K562 (cell line): ENCODE results near the gene LGALS8. TPM values are rescaled to one million over a fixed set of nuclear protein-coding genes. Genes with fewer than 3 reads are reported as not detected.
A peak's percentile ranks its signal among the peaks of the same experiment; 100 is the strongest.

ENCODE experiments used
- ATAC-seq: fragments of 200-7000 bp; cut with Tn5 transposase; 3 replicates; pipeline ENCODE4 v1.9.1; 2020; ENCODE audit warnings: moderate library complexity
- BruUV-seq: library from RNA; stranded (reverse); fragments of 400-500 nt; replicated peaks from 2 replicates; lab custom pipeline; 2021; lab: Mats Ljungman, UMichigan
- CTCF ChIA-PET: fragments of 300-600 bp; formaldehyde crosslinking; extraction: SDS; loops from one replicate; lab custom pipeline; 2021; ENCODE audit warnings: low intra/inter-chr PET ratio; lab: Yijun Ruan, JAX
- POLR2A ChIA-PET: fragments of 300-600, 350-650 bp; sonication (Branson Sonifier 250); formaldehyde crosslinking; extraction: SDS; loops from one replicate; lab custom pipeline; 2021; ENCODE audit warnings: antibody characterized with exemption, inconsistent platforms; lab: Yijun Ruan, JAX
- DNase-seq, 4 experiments: peaks; one replicate each; pipeline versions ENCODE4 v3.0.0 to v3.0.0-alpha.2; 2011 to 2018; ENCODE audit warnings: low spot score in 3 of 4, mixed read lengths in 3 of 4; ENCODE audit errors: extremely low read depth in 1 of 4
- FAIRE-seq: peaks from 2 replicates; lab custom pipeline; 2011; peaks lifted over from hg19 to GRCh38; lab: Jason Lieb, UNC
- H2AFZ ChIP-seq: 2 replicates; pipeline ENCODE4 v1.6.0; 2011; ENCODE audit warnings: low read depth, low read length, control low read depth, inconsistent platforms
- H3K27ac ChIP-seq: fragments of 200-600 bp; 3 replicates; pipeline ENCODE4 v1.8.0; 2011; ENCODE audit warnings: low read depth, mild to moderate bottlenecking, control low read depth, inconsistent platforms, low read length, moderate library complexity, mixed read lengths; ENCODE audit errors: extremely low read depth
- H3K27me3 ChIP-seq, 2 experiments: fragments of 300-600 bp in 1 of 2; 2 replicates in 1 of 2; 3 replicates in 1 of 2; pipeline versions ENCODE4 v1.6.0 to v1.8.0; 2011; ENCODE audit warnings: inconsistent platforms in 2 of 2, low read length in 2 of 2, mild to moderate bottlenecking in 1 of 2, mixed read lengths in 1 of 2, moderate library complexity in 1 of 2; ENCODE audit not compliant: control insufficient read depth in 2 of 2, insufficient read depth in 2 of 2
- H3K36me3 ChIP-seq: fragments of 300-600 bp; 3 replicates; pipeline ENCODE4 v1.8.0; 2011; ENCODE audit warnings: mild to moderate bottlenecking, low read length, inconsistent platforms; ENCODE audit not compliant: control insufficient read depth, insufficient read depth
- H3K4me1 ChIP-seq, 2 experiments: fragments of 200-600 bp in 1 of 2; replicated peaks in 1 of 2; 2 replicates in 1 of 2; 3 replicates in 1 of 2; pipeline versions ENCODE4 v1.5.1 to v1.8.0; 2011; ENCODE audit warnings: inconsistent platforms in 2 of 2, low read length in 2 of 2, mild to moderate bottlenecking in 1 of 2, mixed read lengths in 1 of 2, moderate library complexity in 1 of 2; ENCODE audit not compliant: control insufficient read depth in 2 of 2, insufficient read depth in 2 of 2
- H3K4me2 ChIP-seq: 2 replicates; pipeline ENCODE4 v1.6.1; 2011; ENCODE audit warnings: low read length, control low read depth, inconsistent platforms, mixed read lengths; ENCODE audit not compliant: insufficient read depth
- H3K4me3 ChIP-seq: fragments of 200-600 bp; sonication (generic), shearing (Covaris generic); 2 replicates; pipeline ENCODE4 v1.5.1; 2016; ENCODE audit warnings: control low read depth, inconsistent platforms
- H3K79me2 ChIP-seq: fragments of 200-600 bp; 3 replicates; pipeline ENCODE4 v1.8.0; 2011; ENCODE audit warnings: low read length, inconsistent platforms; ENCODE audit not compliant: control insufficient read depth, insufficient read depth
- H3K9ac ChIP-seq, 2 experiments: 2 replicates each; pipeline versions ENCODE4 v1.6.0 to v1.6.1; 2011; ENCODE audit warnings: low read depth in 2 of 2, low read length in 2 of 2, control low read depth in 1 of 2, inconsistent platforms in 1 of 2, mild to moderate bottlenecking in 1 of 2, mixed read lengths in 1 of 2; ENCODE audit not compliant: insufficient read depth in 1 of 2
- H3K9me1 ChIP-seq: one replicate; pipeline ENCODE4 v1.6.0; 2011; ENCODE audit warnings: inconsistent platforms, mild to moderate bottlenecking, low read length, moderate library complexity; ENCODE audit not compliant: control insufficient read depth, insufficient read depth
- H3K9me3 ChIP-seq: replicated peaks from 2 replicates; pipeline ENCODE4 v1.5.1; 2011; ENCODE audit warnings: low read depth, low read length, inconsistent platforms; ENCODE audit not compliant: control insufficient read depth, insufficient read depth
- H4K20me1 ChIP-seq: replicated peaks from 2 replicates; pipeline ENCODE4 v1.6.1; 2011; ENCODE audit warnings: low read length, inconsistent platforms, mixed read lengths; ENCODE audit not compliant: control insufficient read depth, insufficient read depth
- FOXA1 ChIP-seq: fragments of 450-650 bp; IDR thresholded peaks from 2 replicates; pipeline ENCODE4 v1.6.1; 2016; ENCODE audit warnings: mild to moderate bottlenecking, borderline replicate concordance
- MYBL2 ChIP-seq, 2 experiments: fragments of 450-650 bp in 1 of 2; sonication (generic) in 1 of 2; formaldehyde crosslinking in 1 of 2; IDR thresholded peaks; 2 replicates each; pipeline versions ENCODE4 v1.6.1 to v1.8.1; 2017 to 2022; ENCODE audit warnings: borderline replicate concordance in 1 of 2, inconsistent platforms in 1 of 2, low read depth in 1 of 2, mild to moderate bottlenecking in 1 of 2, missing genetic modification reagents in 1 of 2, moderate library complexity in 1 of 2
- RBM25 ChIP-seq: fragments of 200-400 bp; formaldehyde crosslinking; IDR thresholded peaks from 2 replicates; pipeline ENCODE4 v1.6.1; 2018; ENCODE audit warnings: low read length, low read depth, moderate library complexity; ENCODE audit not compliant: severe bottlenecking
- TAF15 ChIP-seq: fragments of 200-400 bp; formaldehyde crosslinking; IDR thresholded peaks from 2 replicates; pipeline ENCODE4 v1.6.1; 2017; ENCODE audit warnings: mild to moderate bottlenecking, low read depth, low read length, moderate library complexity
- ZNF121 ChIP-seq: sonication (generic); formaldehyde crosslinking; conservative IDR thresholded peaks from 2 replicates; pipeline ENCODE4 v1.8.0; 2022; ENCODE audit warnings: missing genetic modification reagents
- WGBS: fragments of 100-300 bp; shearing (Covaris generic); methylation state at CpG from one replicate; pipeline ENCODE4 v1.1.6; 2016; ENCODE audit warnings: low coverage, mixed read lengths; ENCODE audit not compliant: insufficient coverage; ENCODE audit errors: missing lambda C conversion rate; 5-methylcytosine and 5-hydroxymethylcytosine counted together
- in situ Hi-C: fragments of 300-500 bp; cut with MboI; formaldehyde crosslinking; loops from 4 replicates; pipeline ENCODE4 v1.15.0; 2018; ENCODE audit warnings: inconsistent platforms, mixed read lengths
- intact Hi-C: fragments of 100-400 bp; cut with micrococcal nuclease; formaldehyde crosslinking; loops from 2 replicates; pipeline ENCODE4 v1.14.2; 2022
- polyA plus RNA-seq, 8 experiments: library from polyadenylated mRNA; depleted of rRNA in 4 of 8; stranded (reverse) in 5 of 8; unstranded in 3 of 8; fragments of >200 nt; fragmentation: Nextera tagmentation in 2 of 8; fragmentation: Illumina TruSeq in 1 of 8; extraction: Ambion mirVana in 2 of 8; extraction: Trizol in 1 of 8; gene quantifications; 2 replicates each; pipeline versions ENCODE4 v1.2.1 to v1.2.3, GENCODE V29; 2011 to 2014; ENCODE audit warnings: inconsistent platforms in 1 of 8, missing spikeins in 1 of 8
- total RNA-seq, 7 experiments: library from RNA; depleted of rRNA in 6 of 7; stranded (reverse); fragments of >200 nt in 6 of 7; fragmentation: Illumina TruSeq in 2 of 7; extraction: Trizol in 2 of 7; gene quantifications; 2 replicates each; pipeline versions ENCODE4 v1.2.1 to v1.2.3, GENCODE V29; 2011 to 2021; ENCODE audit warnings: low replicate concordance in 1 of 7

Gene LGALS8
- total and polyA plus RNA-seq, 9 of the 15 experiments (the other 6 are each of a cell fraction or from before 2014, with no cell fraction given), result 57.4 to 87.7 (median 70.3) TPM

GRCh38 chr1:236514703-236515442, 8.9 kb upstream of the LGALS8 start:
- Histone ChIP-seq H3K9me3 (no peaks in the 10 kb centered on the region), H3K4me3 (no peak overlapping the region), H3K4me1 (peaks cover 3 to 7% of the 10 kb centered on the region in 2 experiments; a peak in 3 of 5 replicates), H3K4me2 (no peak overlapping the region), H3K27me3 (no peaks in the 10 kb centered on the region), H2AFZ (0 out of 2 replicates have a peak overlapping the region, but pooled peaks have one; percentile 26), H4K20me1 (no peaks in the 10 kb centered on the region), H3K9me1 (no peaks in the 10 kb centered on the region), H3K9ac (no peak overlapping the region), H3K27ac (no peak overlapping the region), H3K79me2 (no peaks in the 10 kb centered on the region), H3K36me3 (no peaks in the 10 kb centered on the region)
- intact Hi-C loops (loop anchor here (10.0 kb wide), 1 partner anchor 870 kb away; no protein-coding TSS in a partner anchor), in situ Hi-C loops (no loop called here)
- no TSS peak for BruUV-seq
- ATAC-seq, result no peak
- CTCF ChIA-PET, result no interaction called here
- FAIRE-seq, result no peak
- POLR2A ChIA-PET, result no interaction called here
- WGBS, result 27% methylated on average over 4 of the region's 4 CpGs
- peak; percentile 71 for TF ChIP-seq RBM25
- no peak for TF ChIP-seq TAF15
- TF ChIP-seq ZNF121 (CRISPR knock-in tag), result 0 out of 2 replicates have a peak, but pooled peaks have one; percentile 5
- no peak for TF ChIP-seq FOXA1
- 0 out of 2 replicates have a peak, but pooled peaks have one; percentile 21 for TF ChIP-seq MYBL2 (IDR thresholded peaks at IDR 0.05; ENCODE audit: low read depth)
- no peak for TF ChIP-seq MYBL2 (CRISPR knock-in tag; IDR thresholded peaks at IDR 0.05; ENCODE audit: borderline replicate concordance)
- no peak for DNase-seq
